ENCODE measurements around the gene TTC6.

GRCh38 chr14:37616853-37617252 is 21.4 kb downstream of the TTC6 start:
- TF ChIP-seq CTCF (IDR thresholded peaks at IDR 0.05) (no peak), POLR2A (IDR thresholded peaks at IDR 0.05) (no peak)
